HepG2 (cell line): Measurements from ENCODE around the gene TMEM222. TPM values are rescaled to one million over a fixed set of nuclear protein-coding genes. Genes with fewer than 3 reads are reported as not detected.

Source experiments
- AGO1 ChIP-seq: fragments of 200-400 bp; formaldehyde crosslinking; IDR thresholded peaks from 2 replicates; pipeline ENCODE4 v1.6.1; 2017; ENCODE audit warnings: mild to moderate bottlenecking, low read depth, low read length, moderate library complexity; ENCODE audit not compliant: poor library complexity, severe bottlenecking
- ASH2L ChIP-seq: fragments of 300-600, 200-600 bp; sonication (generic); IDR thresholded peaks from 2 replicates; pipeline ENCODE4 v1.7.0; 2017; ENCODE audit warnings: low read depth, mild to moderate bottlenecking, moderate library complexity, mixed read lengths, low read length; ENCODE audit not compliant: insufficient read length
- CCDC6 ChIP-seq: sonication (generic); formaldehyde crosslinking; IDR thresholded peaks from 2 replicates; pipeline ENCODE4 v1.8.1; 2022; ENCODE audit warnings: mild to moderate bottlenecking, missing genetic modification reagents, moderate library complexity
- FOXK2 ChIP-seq: fragments of 450-650 bp; IDR thresholded peaks from 2 replicates; pipeline ENCODE4 v1.6.1; 2016
- FOXO1 ChIP-seq: sonication (generic); formaldehyde crosslinking; IDR thresholded peaks from 2 replicates; pipeline ENCODE4 v1.4.0; 2020; ENCODE audit warnings: missing genetic modification reagents
- NFE2L1 ChIP-seq: sonication (generic); formaldehyde crosslinking; IDR thresholded peaks from 2 replicates; pipeline ENCODE4 v1.4.0; 2020; ENCODE audit warnings: missing genetic modification reagents, mild to moderate bottlenecking, borderline replicate concordance
- PCBP1 ChIP-seq: fragments of 200-400 bp; formaldehyde crosslinking; IDR thresholded peaks from 2 replicates; pipeline ENCODE4 v1.6.1; 2017; ENCODE audit warnings: mild to moderate bottlenecking, low read depth, low read length, borderline replicate concordance
- SKIL ChIP-seq: sonication (generic); formaldehyde crosslinking; IDR thresholded peaks from 2 replicates; pipeline ENCODE4 v1.8.0; 2022; ENCODE audit warnings: missing genetic modification reagents, mild to moderate bottlenecking, moderate library complexity, borderline replicate concordance
- SNRNP70 ChIP-seq: fragments of 200-400 bp; formaldehyde crosslinking; IDR thresholded peaks from 2 replicates; pipeline ENCODE4 v1.6.1; 2017; ENCODE audit warnings: mild to moderate bottlenecking, low read depth, low read length, moderate library complexity
- TBX2 ChIP-seq: sonication (generic); formaldehyde crosslinking; IDR thresholded peaks from 2 replicates; pipeline ENCODE4 v1.5.0; 2020; ENCODE audit warnings: missing genetic modification reagents, mild to moderate bottlenecking, borderline replicate concordance
- TRIM22 ChIP-seq: fragments of 450-650 bp; IDR thresholded peaks from 2 replicates; pipeline ENCODE4 v1.6.1; 2017
- UBTF ChIP-seq: sonication (generic); formaldehyde crosslinking; IDR thresholded peaks from 2 replicates; pipeline ENCODE4 v1.4.0; 2020; ENCODE audit warnings: mild to moderate bottlenecking, missing genetic modification reagents
- ZBTB3 ChIP-seq: sonication (generic); formaldehyde crosslinking; IDR thresholded peaks from 2 replicates; pipeline ENCODE4 v1.4.0; 2020; ENCODE audit warnings: low read depth, mild to moderate bottlenecking, moderate library complexity, missing genetic modification reagents, borderline replicate concordance
- ZMAT3 ChIP-seq: sonication (generic); formaldehyde crosslinking; conservative IDR thresholded peaks from 2 replicates; pipeline ENCODE4 v1.7.0; 2021; ENCODE audit warnings: missing genetic modification reagents
- ZNF207 ChIP-seq: fragments of 450-650 bp; IDR thresholded peaks from 2 replicates; pipeline ENCODE4 v1.6.1; 2016; ENCODE audit warnings: antibody characterized with exemption, borderline replicate concordance
- ZNF234 ChIP-seq: sonication (generic); formaldehyde crosslinking; conservative IDR thresholded peaks from 2 replicates; pipeline ENCODE4 v1.5.1; 2020; ENCODE audit warnings: mild to moderate bottlenecking, missing genetic modification reagents
- ZNF576 ChIP-seq: sonication (generic); formaldehyde crosslinking; IDR thresholded peaks from 2 replicates; pipeline ENCODE4 v1.4.0; 2020; ENCODE audit warnings: mild to moderate bottlenecking, missing genetic modification reagents
- ZNF615 ChIP-seq: sonication (generic); formaldehyde crosslinking; IDR thresholded peaks from 2 replicates; pipeline ENCODE4 v1.5.0; 2020; ENCODE audit warnings: mild to moderate bottlenecking, missing genetic modification reagents, borderline replicate concordance
- ZNF781 ChIP-seq: sonication (generic); formaldehyde crosslinking; IDR thresholded peaks from 2 replicates; pipeline ENCODE4 v1.5.1; 2020; ENCODE audit warnings: borderline replicate concordance, mild to moderate bottlenecking, missing genetic modification reagents; ENCODE audit errors: not compliant biosample characterization
- ZXDC ChIP-seq: sonication (generic); formaldehyde crosslinking; IDR thresholded peaks from 2 replicates; pipeline ENCODE4 v1.5.0; 2020; ENCODE audit warnings: mild to moderate bottlenecking, missing genetic modification reagents
- polyA plus RNA-seq, 8 experiments: library from polyadenylated mRNA; depleted of rRNA in 3 of 8; stranded (reverse) in 7 of 8; unstranded in 1 of 8; fragments of >200 nt; fragmentation: Illumina TruSeq in 4 of 8; extraction: Trizol in 4 of 8; gene quantifications; 2 replicates each; pipeline versions ENCODE4 v1.2.1 to v1.2.3, GENCODE V29; 2011 to 2016; ENCODE audit warnings: low read depth in 4 of 8, missing spikeins in 1 of 8, mixed read lengths in 1 of 8; ENCODE audit not compliant: insufficient read depth in 1 of 8
- total RNA-seq, 5 experiments: library from RNA; depleted of rRNA; stranded (reverse); fragments of >200 nt; fragmentation: Illumina TruSeq; extraction: Trizol; gene quantifications; 2 replicates each; pipeline ENCODE4 v1.2.3, GENCODE V29; 2016; ENCODE audit warnings: low read depth in 1 of 5

TMEM222 gene
- total and polyA plus RNA-seq, 2 of the 13 experiments (the other 11 are each of a cell fraction or from before 2014, with no cell fraction given): 22.7 to 29.6 TPM

- no peak for TF ChIP-seq ZNF234
- no peak for TF ChIP-seq ZNF781 (CRISPR knock-in tag)
- TF ChIP-seq FOXK2: no peak
- TF ChIP-seq PCBP1: no peak
- TF ChIP-seq NFE2L1 (CRISPR knock-in tag): no peak
- no peak for TF ChIP-seq ZNF576 (CRISPR knock-in tag)
- TF ChIP-seq ZXDC (CRISPR knock-in tag): no peak
- no peak for TF ChIP-seq ZMAT3 (CRISPR knock-in tag)
- TF ChIP-seq UBTF (CRISPR knock-in tag): no peak
- no peak for TF ChIP-seq CCDC6
- TF ChIP-seq ZNF207: no peak
- no peak for TF ChIP-seq SNRNP70
- TF ChIP-seq TBX2 (CRISPR knock-in tag): peak; percentile 33; the same call in 1 of the 2 replicates
- no peak for TF ChIP-seq ZNF615 (CRISPR knock-in tag)
- no peak for TF ChIP-seq SKIL (CRISPR knock-in tag)
- no peak for TF ChIP-seq AGO1
- no peak for TF ChIP-seq ZBTB3 (CRISPR knock-in tag)
- TF ChIP-seq ASH2L: no peak
- TF ChIP-seq FOXO1 (CRISPR knock-in tag): 0 out of 2 replicates have a peak, but pooled peaks have one; percentile 17
- no peak for TF ChIP-seq TRIM22
Measured at GRCh38 chr1:27357281-27358037, 35.5 kb downstream of the TMEM222 start (continued).
